Stimulated activated CD4-positive, alpha-beta T cell treated with anti-CD3 and anti-CD28 coated beads, Interleukin-2, amount 100 ng/mL, for 4 hours (primary cell): Measurements from ENCODE around the gene UBE2J2.

Experiments used
- DNase-seq: peaks from one replicate; pipeline ENCODE4 v3.0.0-alpha.2; 2020; ENCODE audit warnings: low read depth

The UBE2J2 gene

DNA sequence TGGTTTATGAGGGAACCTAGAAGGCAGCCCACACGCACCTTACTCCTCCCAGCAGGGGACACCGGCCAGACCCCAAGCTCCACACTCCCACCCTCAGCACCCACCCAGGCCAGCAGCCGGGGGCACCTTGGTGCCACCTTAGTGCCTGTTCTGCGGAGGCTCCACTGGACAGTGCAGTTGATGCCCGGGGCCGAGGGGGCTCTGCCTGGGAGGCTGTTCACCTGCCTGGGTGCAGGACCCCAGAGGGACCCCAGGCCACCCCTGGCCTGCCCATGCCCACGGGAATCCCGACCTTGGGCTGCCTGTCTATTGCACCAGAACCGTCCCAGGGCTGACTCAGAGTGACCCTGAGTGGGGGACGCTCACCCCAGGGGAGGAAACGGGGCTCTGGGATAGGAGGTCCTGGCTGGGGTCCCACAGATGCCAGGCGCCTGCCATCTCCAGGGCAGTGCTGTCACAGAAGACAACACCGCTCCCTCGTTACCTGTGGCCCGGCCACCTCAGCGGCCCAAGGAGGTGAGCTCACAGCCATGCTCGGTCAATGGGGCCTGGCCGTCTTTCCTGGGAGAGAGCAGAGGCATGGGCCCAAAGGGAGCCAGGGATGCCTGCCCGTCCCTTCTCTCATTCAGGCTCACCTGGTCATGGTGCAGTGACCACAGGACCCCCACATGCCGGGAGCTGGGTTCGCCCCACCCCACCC is 7.3 kb upstream of the UBE2J2 start:
- no peak for DNase-seq

DNA sequence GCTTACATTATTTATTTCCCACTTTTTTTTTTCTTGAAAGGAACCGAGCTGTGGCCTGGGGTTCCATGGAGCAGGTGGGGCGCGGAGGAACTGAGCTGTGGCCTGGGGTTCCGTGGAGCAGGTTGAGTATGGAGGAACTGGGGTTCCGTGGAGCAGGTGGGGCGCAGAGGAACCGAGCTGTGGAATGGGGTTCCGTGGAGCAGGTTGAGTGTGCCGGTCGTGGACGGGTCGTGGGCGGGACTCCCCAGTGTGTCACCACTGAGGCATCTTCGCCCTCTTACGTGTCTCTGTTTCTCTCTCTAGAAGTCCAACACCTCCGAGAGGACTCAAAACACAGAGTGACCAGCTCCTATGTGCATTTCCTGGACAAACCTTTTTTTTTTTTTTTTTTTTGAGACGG is 5.4 kb upstream of the UBE2J2 start:
- no peak for DNase-seq

DNA sequence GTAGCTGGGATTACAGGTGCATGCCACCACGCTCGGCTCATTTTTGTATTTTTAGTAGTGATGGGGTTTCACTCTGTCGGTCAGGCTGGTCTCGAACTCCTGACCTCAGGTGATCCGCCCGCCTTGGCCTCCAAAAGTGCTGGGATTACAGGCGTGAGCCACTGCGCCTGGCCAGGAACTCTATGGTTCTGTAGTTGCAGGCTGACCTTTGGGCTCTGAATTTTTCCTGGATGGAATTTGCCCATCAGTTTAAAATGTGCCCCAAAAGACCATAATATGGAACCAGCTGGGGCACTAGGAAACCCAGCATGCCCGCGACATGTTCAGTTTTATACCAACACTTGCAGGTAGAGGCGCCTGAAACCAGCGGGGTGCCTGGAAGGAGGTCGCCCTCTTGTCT is 5.0 kb upstream of the UBE2J2 start:
- no peak for DNase-seq

DNA sequence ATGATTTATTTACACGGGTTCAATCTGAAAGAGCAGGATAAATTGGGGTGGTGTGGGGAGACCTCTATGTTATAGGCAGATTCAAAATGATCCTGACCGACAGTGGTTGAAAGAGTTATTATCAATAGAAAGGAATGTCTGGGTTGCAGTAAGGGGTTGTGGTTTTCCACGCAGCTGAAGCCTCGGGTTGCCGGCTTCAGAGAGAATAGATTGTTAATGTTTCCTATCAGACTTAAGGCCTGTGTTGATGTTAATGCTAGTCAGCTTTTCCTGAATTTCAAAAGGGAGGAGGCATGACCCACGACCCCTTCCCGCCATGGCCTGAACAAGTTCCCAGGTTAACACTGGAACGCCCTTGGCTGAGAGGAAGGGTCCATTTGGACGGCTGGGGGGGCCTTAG is 2.2 kb upstream of the UBE2J2 start:
- DNase-seq: no peak

DNA sequence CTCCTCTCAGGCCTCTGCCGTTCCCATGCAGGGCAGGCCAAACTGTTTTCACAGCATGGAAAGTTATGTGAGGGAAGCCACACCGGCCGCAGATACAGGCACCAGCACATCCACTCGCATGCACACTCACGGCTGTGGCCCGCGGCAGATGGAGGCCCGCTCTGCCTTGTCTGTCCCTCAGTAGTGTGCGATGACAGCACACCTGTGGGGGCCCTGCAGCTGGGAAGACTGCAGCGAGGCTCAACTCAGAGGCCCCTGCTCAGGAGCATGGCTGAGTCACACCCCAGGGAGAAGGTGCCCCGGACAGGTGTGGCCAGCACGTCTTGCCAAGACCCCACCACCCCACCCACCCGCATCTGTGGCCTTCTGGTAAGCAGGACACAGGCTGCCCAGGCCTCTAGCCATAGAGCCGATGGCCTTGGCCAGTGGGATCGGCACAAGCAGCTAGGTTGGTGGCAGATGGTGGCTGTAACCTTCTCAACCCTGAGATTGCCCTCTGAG is 1.3 kb upstream of the UBE2J2 start:
- no peak for DNase-seq

DNA sequence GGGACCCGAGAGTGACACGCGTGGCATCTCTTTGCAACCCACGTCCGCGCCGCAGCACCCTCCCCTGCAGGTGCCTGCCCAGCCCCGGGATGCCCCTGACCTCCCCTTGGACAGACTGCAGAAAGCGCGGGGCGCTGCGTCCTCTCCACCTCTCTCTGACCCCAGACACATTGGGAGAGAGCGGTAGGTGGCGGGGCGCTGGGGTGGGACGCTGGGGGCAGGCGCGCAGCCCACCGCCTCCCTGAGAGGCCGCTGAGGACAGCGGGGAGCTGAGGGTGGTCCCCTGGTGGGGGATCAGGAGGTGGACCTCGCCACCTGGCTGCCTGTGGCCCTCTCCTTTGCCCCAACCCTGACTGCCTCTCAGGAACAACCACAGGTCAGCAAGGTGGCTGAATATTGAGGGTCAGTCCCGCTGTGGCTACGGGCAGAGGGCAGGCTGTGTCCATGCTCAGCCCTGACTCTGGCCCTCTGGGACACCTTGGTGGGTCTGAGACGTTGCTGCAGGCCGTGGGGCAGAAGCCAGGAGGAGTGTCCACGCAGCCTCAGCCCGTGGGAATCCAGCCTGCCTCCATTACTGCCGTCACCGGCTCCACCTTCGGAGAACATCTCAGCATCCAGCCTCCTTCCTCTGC is 761 bp upstream of the UBE2J2 start:
- DNase-seq: no peak

DNA sequence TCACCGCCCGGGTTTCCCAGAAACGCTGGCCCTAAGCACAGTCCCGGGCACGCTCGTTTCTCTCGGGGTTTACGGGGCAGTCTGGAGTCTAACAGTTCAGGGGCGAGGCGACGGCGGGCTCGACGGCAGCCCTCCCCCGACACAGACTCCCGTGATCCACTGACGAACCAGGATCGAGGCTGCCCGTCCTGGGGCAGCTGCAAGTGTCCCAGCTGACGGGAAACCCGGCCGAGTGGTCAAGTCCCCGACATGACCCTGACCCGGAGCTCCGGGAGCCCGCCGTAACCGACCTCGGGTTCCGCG is 494 bp downstream of the UBE2J2 start:
- no peak for DNase-seq

DNA sequence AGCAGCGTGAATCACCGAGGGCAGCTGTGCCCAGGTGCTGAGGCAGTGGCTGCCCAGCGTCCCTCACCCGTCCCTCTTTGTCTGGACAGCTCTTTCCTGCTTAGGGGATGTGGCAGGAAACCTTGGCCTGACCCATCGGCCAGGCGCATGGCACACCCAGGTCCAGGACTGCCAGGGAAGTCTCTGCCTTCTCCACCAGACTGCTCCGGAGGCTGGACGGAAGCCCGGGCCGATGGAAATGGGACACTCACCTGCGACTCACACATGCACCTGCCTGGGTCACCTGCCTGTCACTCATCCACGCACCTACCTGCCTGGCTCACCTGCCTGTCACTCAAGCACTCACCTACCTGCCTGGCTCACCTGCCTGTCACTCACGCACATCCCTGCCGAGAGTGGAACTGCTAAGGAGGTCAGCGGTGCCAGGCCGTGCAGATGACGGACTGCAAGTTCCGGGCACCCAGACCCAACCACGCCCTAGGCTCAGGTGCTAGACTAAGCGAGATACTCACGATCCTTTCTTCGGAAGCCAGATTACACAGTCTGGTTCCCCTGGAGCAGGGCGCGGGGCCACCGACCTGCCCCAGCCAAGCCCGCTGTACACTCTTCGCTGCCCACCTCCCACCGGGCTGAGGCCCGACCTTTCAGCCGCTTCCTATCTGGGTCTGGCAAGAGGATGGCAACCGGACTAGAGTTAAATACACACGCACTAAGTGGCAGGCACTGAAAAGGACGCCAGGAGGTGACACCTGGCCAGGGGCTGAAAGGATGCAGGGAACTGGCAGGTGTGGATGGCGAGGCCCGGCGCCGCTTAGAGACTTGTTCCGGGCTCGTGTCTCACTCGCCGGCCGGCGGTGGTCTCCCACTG is 1.1 kb downstream of the UBE2J2 start:
- no peak for DNase-seq

DNA sequence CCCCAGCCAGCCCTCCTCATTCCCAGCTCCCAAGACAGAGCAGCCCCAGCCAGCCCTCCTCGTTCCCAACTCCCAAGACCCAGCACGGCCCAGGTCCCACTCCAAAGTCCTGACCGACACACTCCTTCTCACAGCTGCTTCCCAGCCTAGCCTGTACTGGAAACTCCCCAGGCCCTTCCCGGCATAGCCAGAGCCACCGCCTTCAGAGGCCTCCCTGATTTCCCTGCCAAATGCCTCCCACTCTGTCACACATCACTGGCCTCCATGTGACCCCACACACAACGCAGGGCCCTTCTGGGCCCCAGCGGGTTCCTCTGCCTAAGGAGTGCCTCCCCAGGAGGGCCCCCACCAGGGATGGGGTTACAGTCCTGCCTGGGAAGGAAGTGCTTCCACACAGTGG is 2.8 kb downstream of the UBE2J2 start:
- no peak for DNase-seq

DNA sequence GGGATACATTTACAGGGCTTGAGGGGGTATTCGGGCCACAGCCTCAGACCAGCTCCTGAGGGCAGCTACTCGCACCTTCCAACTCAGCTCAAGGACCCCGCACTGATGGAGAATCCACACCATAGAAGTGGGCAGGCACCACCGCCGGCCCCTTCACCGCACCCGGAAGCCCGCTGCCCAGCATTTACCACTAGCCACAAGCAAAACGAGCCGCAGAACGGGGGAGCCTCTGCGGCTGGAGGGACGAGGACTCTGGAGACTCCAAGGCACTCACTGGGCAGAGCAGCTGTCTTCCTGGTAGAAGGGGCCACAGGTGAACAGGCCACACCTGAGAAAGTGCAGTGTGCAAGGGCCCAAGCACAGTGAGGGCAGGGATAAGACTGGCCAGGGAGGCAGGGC is 5.4 kb downstream of the UBE2J2 start:
- no peak for DNase-seq

DNA sequence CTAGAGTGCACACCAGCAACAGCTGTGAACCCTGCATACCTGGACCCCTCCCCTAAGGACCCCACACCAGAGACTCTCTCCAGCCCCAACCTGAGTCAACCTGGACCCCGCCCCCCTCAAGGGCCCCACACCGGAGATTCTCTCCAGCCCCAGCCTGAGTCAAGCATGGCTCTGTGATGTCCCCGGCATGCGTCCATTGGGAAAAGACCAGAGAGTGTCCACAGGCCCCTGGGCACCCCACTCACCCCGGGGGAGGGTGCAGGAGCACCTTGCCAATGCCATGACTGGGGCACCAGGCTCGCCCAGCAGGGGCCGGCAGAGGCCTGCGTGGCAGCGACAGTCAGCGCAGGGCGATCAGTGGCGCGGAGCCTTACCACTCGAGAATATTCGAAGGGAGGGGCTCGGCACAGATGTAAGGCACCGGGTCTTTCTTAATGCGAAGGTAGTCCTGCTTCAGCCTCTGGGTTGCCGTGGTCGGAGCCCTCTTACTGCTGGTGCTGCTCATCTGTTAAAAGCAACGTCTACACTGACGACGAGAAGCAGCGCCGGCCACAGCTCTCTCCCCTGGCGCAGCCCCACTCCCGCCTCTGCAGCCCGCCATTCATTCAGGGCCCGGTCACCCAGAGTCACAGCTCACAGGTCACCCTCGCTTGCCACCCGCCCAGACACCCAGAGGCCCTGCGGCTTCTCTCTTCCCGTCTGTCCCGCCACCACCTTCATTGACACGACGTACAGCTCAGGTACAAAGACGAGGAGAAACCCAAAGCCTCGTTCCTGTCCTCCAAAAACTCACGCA is 6.0 kb downstream of the UBE2J2 start:
- DNase-seq: no peak

DNA sequence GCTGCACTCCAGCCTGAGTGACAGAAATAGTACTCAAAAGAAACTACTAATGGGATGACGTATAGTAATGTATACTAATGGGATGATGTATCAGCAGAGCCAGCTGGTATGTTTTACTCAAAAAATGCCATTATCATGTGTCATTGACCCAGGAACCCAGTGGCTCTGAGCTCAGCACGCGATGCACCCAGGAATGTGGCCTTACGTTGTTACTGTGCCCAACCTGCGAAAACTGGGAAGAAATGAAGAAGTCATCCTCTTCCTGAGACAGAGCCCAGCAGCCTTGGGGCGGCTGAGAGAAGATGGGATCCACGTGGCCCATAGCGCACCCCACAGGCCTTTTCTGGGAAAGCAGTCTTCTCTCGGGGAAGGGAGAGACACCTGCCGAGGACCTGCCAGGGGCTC is 8.8 kb downstream of the UBE2J2 start:
- no peak for DNase-seq

DNA sequence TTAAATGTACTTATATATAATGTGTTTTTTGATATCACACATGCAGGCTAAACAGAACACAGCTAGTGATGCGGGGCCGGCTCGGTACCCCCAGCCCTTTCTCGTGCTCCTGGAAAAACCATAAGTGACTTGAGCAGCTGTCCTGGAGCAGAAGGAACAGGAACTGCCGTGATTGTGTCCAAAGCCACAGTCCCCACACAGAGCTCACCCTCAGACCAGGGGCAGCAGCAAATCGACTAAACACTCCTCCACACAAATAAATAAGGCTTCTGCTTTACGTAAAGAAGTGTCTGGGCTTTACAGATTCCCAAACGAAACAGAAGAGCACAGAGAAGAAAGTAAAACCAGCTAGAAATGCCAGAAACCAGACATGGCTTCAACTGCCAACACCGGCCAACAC is 9.6 kb downstream of the UBE2J2 start:
- no peak for DNase-seq

DNA sequence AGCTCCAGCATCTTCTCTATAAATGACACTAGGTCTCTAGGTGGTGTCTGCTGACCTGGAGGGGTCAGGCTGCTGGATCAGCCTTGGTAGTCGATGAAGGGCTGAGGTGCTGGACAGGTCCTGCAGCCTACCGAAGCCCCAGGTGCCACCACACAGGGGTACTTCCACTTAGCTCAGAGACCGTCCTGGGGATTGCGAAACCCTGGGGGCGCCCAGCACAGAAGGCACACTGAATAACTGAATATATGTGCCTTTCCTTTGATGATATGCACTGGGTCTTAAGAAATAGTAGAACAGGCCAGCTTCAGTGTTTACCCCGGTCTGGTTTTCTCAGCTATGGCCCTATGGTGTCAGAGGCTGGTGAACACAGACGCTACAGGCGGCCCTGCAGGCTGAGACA is 10.9 kb downstream of the UBE2J2 start:
- no peak for DNase-seq

DNA sequence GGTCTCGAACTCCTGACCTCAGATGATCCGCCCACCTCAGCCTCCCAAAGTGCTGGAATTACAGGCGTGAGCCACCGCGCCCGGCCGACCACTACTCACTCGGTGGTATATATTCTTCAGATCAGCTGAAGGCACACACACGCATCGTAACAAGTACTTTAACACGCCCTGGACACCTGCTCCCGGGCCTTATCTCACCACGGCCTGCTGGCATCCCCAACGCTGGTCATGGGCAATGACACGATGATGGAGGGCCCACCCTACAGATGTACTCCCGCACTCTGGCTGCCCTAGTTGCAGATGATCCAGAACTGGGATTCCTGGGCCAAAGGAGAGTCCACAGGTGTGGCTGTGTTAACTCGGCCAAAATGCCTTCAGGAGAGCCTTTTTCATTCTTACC is 11.6 kb downstream of the UBE2J2 start:
- no peak for DNase-seq

DNA sequence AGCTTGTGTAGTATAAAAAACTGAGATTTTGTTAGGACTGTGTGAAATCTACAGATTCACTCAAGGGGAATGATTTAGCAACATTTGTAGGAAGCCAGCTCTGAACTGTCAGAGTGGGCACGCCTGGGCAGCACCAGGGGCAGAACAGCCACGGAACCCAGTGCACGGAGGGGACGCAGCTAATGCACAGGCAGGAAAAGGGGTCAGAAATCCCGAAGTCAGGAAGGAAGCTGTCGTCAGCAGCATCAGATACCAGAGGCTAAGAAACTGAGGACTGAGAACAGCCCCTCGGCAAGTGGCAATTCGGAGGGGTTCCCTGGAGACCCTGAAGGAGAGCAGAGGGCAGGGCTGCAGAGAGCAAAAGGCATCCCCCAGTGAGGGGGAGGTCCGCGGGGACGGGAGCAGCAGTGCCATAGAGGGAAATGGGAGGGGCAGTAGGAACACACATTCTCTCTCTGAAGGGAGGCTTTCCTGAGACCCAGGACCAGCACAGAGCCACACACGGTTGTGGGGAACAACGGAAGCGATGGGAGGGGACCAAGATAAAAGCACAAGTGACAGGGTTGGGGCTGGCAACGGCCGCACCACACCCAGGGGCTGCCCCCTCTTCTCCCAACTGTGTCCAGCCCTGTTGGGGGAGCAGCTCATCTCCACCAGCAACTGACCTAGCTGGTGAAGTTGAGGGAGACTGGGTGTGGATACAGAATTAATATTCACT is 12.7 kb downstream of the UBE2J2 start:
- no peak for DNase-seq

DNA sequence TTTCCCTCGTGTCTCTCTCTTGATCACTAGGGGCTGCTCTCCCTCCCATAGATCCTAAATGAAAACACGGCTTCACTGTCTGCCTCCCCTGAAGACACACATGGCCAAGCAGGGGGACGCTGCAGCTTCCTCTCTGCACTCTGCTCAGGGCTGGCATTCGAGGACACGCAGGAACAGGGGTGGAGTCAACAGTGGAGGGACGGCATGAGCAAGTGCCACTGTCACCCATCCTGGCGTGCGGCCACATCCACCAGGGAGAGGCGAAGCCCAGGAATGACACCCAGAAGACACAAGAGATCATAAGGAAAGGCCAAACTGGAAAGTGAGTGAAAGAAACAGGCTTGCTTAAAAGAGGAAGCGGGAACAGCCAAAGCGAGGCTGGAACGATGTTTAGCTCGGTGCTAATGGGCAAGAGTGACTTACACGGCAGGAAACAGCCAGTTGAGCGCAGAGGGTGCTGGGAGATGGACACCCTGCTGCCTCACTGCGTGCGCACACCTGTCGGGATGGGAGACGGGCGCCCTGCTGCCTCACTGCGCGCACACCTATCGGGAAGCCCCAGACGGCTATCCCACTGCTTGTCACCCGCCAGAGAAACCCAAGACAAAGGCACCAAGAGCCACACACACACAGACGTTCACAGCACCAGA is 13.6 kb downstream of the UBE2J2 start:
- no peak for DNase-seq

DNA sequence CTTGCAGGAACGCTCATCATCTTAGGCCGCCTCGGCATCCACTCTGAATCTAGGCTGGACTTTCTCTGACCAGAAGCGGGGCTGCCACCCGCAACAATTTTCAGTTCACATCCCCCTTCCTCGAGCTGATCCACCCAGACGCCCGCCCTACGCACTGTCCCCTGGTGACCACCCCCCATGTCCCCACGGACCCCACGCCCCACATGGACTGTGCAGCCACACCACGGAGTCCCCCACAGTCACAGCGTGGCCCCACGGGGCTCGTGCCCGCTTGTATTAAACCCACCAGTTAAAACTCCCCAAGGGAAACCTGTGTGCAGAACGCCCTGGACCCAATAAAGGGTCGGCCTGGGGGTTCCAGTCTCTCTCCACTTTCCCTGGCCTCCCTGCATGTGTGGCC is 14.1 kb downstream of the UBE2J2 start:
- DNase-seq: no peak

DNA sequence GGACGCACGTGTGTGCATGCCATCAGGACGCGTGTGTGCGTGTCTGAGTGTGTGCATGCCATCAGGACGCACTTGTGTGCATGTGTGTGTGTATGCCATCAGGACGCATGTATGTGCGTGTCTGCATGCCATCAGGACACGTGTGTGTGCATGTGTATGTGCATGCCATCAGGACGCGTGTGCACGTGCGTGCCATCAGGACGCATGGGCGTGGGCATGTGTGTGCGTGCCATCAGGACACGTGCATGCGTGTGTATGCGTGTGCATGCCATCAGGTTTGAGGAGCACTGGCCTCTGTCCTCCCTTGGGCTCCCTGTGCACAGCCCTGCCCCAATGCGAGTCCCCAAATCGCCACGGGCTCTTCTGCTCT is 14.6 kb downstream of the UBE2J2 start:
- no peak for DNase-seq

DNA sequence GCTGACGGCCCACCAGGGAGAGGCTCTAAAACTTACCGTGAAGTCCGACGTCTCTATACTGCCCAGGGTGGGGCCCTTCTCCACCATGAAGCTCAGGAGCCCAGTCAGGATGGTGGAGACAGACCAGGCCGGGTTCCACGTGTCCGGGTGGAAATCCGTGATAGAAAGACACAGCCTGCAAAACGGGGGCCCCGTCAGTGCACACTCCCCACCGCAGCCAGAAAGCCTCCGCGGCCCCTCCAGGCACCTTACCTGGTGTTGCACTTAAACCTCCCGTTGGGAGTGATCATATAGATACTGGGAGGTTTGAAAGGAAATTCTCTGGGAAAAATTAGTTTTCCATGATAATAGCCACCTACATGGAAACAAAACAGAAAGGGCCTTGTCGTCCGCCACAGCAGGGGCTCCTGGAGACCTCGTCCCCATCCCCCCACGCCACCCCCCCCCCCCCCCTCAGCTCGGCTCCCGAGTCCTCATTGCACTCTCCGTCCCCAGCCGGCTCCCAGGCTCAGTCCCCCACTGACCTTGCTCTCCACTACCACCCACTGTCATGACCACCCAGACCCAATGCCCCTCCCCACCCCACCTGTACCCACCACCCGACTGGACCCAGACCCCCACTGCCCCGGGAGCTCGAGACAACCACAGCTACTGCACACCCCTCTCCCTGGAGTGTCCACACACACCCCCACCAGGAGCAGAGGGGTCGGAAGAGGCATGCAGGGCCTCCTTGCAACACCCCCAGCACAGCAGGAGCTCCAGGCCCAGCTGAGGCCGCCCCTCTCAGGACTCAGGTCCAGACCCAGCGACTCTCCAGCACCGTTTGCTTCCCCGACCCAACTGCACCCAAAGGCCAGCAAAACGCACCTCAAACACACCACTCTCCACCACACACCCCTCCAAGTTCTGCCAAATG is 16.4 kb downstream of the UBE2J2 start:
- no peak for DNase-seq
